Esophagus squamous epithelium (tissue), 5 donors: ENCODE results near the gene ING5. TPM values are rescaled to one million over a fixed set of nuclear protein-coding genes. Genes with fewer than 3 reads are reported as not detected.

Source experiments
- DNase-seq: peaks from one replicate; lab custom pipeline; 2025; lab: John Stamatoyannopoulos, UW
- H3K27ac ChIP-seq, 4 donors: fragments of 200-600 bp; sonication (generic); one replicate each; pipeline ENCODE4 v1.5.1; 2016 to 2019; ENCODE audit warnings: mild to moderate bottlenecking in 1 of 4
- H3K27me3 ChIP-seq, 4 donors: fragments of 200-600 bp; sonication (generic); 1 replicate in 3 of 4; 2 replicates in 1 of 4; pipeline versions ENCODE4 v1.5.1 to v1.6.0; 2017 to 2021; ENCODE audit warnings: antibody characterized with exemption in 1 of 4
- H3K36me3 ChIP-seq, 3 donors: fragments of 200-600 bp; sonication (generic); one replicate each; pipeline ENCODE4 v1.5.1; 2016 to 2019
- H3K4me1 ChIP-seq, 3 donors: fragments of 200-600 bp; sonication (generic); one replicate each; pipeline ENCODE4 v1.5.1; 2017 to 2019
- H3K4me3 ChIP-seq, 4 donors: fragments of 200-600 bp; sonication (generic); 1 replicate in 3 of 4; 2 replicates in 1 of 4; pipeline ENCODE4 v1.5.1; 2016 to 2019; ENCODE audit warnings: mild to moderate bottlenecking in 2 of 4, moderate library complexity in 1 of 4
- H3K9me3 ChIP-seq, 3 donors: fragments of 200-600 bp; sonication (generic); one replicate each; pipeline ENCODE4 v1.5.1; 2016 to 2019
- POLR2A ChIP-seq, 4 donors: fragments of 450-650 bp; IDR thresholded peaks; one replicate each; pipeline ENCODE4 v1.6.1; 2017; ENCODE audit warnings: antibody characterized with exemption in 4 of 4, mild to moderate bottlenecking in 4 of 4, moderate library complexity in 3 of 4
- whole genome bisulfite sequencing, 2 donors: methylation state at CpG; one replicate each; pipeline ENCODE4 v1.1.5; 2018; 5-methylcytosine and 5-hydroxymethylcytosine counted together
- intact Hi-C: fragments of 100-400 bp; cut with DNase I; formaldehyde crosslinking; loops from one replicate; pipeline ENCODE4 v1.15.0; 2022
- total RNA-seq, 4 donors: library from RNA; depleted of rRNA; stranded (reverse); fragments of >200 nt; gene quantifications; one replicate each; pipeline ENCODE4 v1.1.0, GENCODE V29; 2016
- TF ChIP-seq, protein P1 (sequence below), 6 experiments: fragments of 450-650 bp in 4 of 6; fragments of 200-600 bp in 2 of 6; sonication (generic) in 2 of 6; IDR thresholded peaks; one replicate each; pipeline ENCODE4 v1.5.1; 2016 to 2019; ENCODE audit warnings: antibody characterized with exemption in 6 of 6, mild to moderate bottlenecking in 4 of 6, moderate library complexity in 4 of 6
- donor health status: DM: yes; HTN: yes; CAD: no.

Gene ING5
- total RNA-seq, 4 donors from 2014 or later, result 10.4 to 39.3 (median 18.8) TPM

DNA sequence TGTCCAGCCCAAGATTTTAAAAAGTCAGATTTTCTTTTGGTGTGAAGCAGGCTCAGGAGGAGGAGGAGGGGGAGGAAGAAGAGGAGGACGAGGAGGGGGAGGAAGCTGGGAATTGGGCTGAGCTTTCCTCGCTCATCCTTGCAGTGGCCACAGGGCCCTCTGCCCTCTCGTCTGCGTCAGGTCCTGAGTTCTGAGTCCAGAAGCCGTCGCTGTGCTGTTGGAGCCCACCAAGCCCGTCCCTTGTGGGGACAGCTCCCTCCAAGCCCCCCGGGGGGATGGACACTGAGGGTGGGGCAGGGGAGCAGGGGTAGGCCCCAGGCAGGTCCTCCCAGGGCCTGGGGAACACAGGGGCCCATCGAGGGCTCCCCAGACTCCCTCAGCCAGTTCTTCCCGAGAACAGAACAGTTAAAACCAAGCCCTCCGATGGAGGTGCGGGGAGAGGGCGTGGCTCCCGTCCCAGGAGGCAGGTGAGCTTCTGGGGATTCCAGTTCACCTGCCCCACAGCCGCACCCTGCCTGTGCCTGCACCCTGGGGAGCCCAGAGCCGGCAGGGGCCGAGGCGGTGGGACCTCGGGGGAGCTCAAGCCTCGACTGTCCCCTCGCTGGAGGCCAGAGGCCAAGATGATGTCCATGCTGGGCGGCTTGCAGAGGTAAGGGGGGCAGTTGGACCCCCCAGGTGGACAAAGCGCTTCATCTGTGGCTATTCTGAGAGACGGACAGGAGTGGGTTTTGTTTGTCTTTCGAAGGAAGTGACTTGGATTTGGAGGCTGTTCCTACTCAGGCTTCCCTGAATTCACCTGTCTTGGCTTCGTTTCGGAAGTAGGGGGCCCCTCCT lies 74.7 kb downstream of the ING5 start, which contains the start of gene GAL3ST2:
Gene GAL3ST2 (plus strand): TSS at position 487 of the 834 bp plus-strand sequence. CDS start 134 bp downstream, at position 621.
- Histone ChIP-seq H3K36me3 (no peaks in the 10 kb centered on the region), H3K27ac (no peak within 1 kb of the TSS), H3K9me3 (no peaks in the 10 kb centered on the region), H3K4me1 (peaks cover 23 to 59% (median 30%) of the 10 kb centered on the region in 3 donors), H3K4me3 (no peak within 1 kb of the TSS), H3K27me3 (peaks cover 0 to 54% (median 0%) of the 10 kb centered on the region in 4 donors)
- intact Hi-C loops, result no loop called here
- no peak for TF ChIP-seq POLR2A (IDR thresholded peaks at IDR 0.05)
- TF ChIP-seq, protein P1, sequence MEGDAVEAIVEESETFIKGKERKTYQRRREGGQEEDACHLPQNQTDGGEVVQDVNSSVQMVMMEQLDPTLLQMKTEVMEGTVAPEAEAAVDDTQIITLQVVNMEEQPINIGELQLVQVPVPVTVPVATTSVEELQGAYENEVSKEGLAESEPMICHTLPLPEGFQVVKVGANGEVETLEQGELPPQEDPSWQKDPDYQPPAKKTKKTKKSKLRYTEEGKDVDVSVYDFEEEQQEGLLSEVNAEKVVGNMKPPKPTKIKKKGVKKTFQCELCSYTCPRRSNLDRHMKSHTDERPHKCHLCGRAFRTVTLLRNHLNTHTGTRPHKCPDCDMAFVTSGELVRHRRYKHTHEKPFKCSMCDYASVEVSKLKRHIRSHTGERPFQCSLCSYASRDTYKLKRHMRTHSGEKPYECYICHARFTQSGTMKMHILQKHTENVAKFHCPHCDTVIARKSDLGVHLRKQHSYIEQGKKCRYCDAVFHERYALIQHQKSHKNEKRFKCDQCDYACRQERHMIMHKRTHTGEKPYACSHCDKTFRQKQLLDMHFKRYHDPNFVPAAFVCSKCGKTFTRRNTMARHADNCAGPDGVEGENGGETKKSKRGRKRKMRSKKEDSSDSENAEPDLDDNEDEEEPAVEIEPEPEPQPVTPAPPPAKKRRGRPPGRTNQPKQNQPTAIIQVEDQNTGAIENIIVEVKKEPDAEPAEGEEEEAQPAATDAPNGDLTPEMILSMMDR (IDR thresholded peaks at IDR 0.05), result no peak
- DNase-seq, result no peak
- WGBS, 2 donors, result 51 to 75% methylated on average over 5 to 8 of the region's 27 CpGs

DNA sequence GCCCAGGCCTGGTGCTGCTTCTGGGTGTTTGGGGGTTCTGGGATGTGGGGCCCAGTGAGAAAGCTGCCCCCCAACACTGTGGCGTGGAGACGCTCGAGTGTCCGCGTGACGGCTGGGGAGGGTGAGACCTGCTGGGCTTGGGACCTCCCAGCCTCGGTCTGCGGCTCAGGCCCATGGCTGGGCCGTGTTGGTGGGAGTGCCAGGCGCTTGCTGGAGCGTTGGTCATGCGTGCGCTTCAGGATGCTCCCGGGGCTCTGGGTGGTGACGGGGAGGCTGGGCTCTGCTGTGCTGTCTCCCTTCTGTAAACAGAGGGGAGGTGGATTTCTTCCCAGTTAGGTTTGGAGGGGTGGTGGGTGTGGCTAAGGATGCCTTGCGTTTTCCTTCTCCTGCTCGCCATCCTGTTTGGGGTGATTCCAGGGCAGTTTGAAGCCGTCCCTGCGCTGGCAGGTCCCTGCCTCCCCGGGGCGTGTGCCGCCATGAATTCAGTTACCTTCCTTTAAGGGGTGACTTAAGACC lies 75.4 kb downstream of the ING5 start:
- no peak for DNase-seq
- intact Hi-C loops, result no loop called here
- no peak for TF ChIP-seq POLR2A (IDR thresholded peaks at IDR 0.05)
- TF ChIP-seq, protein P1 (IDR thresholded peaks at IDR 0.05), result no peak
- Histone ChIP-seq H3K27ac (no peak overlapping the region), H3K4me3 (no peak overlapping the region), H3K9me3 (no peaks in the 10 kb centered on the region), H3K4me1 (peaks cover 23 to 53% (median 30%) of the 10 kb centered on the region in 3 donors), H3K27me3 (peaks cover 0 to 48% (median 0%) of the 10 kb centered on the region in 4 donors), H3K36me3 (no peaks in the 10 kb centered on the region)
- WGBS, 2 donors, result 50 to 100% methylated on average over 1 to 2 of the region's 22 CpGs

DNA sequence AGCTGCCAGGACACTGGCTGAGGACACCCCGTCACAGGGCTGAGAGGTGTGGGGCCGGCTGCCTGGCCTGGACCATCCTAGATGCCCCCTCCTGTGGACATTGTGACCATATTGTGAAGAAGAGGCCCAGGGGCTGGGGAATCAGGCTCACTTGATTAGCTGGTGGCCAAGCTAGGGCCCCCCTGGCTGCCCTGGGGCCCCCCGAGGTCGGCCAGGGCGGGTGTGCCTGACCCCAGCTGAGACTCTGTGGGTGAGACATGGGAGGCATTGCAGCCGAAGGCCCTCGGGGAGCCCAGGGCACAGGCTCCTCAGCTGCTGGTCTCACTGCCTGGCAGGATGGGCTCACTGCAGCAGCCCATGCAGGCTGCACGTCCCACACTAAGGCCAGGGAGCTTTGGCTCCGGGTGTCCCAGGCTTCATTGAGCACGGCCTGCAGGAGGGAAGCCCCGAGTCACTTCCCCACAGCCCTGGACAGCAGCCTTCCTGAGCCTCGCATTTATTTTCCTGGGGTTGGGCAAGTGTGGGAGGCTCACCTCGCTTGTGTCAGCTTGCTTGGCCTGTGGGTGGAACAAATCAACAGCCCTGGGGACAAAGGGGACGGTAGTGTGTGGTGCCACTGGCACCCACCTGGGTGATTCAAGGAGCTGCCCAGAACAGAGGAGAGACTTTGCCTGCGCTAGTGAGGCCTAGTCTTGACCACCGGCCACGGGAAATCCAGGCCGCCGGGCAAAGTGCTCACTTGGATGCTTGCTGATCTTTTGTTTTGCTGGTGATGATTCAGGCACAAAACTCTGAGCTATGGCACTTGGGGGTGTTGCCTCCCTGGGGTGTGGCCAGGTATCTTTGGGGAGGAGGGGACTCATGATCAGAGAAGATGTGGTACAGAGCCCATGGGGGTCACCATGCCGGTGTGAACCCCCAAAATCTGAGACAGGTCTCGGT lies 76.1 kb downstream of the ING5 start:
- no peak for TF ChIP-seq POLR2A (IDR thresholded peaks at IDR 0.05)
- TF ChIP-seq, protein P1 (IDR thresholded peaks at IDR 0.05), result no peak
- Histone ChIP-seq H3K36me3 (no peaks in the 10 kb centered on the region), H3K27ac (no peak overlapping the region), H3K4me1 (peaks cover 23 to 46% (median 30%) of the 10 kb centered on the region in 3 donors), H3K4me3 (no peak overlapping the region), H3K27me3 (peaks cover 0 to 44% (median 0%) of the 10 kb centered on the region in 4 donors), H3K9me3 (no peaks in the 10 kb centered on the region)
- intact Hi-C loops, result no loop called here
- DNase-seq, result no peak
- 57 to 76% methylated on average over 3 to 10 of the region's 21 CpGs for WGBS, 2 donors

Other genes with a start within 250 kb of the ING5 start
- gene STK25, start 193.5 kb upstream of the ING5 start, total RNA-seq, result 100 to 1,000 TPM; 137 to 156 (median 140) TPM
- 10 to 100 TPM; 35.5 to 57.1 (median 51.2) TPM for gene BOK, start 143.3 kb upstream of the ING5 start, total RNA-seq
- 10 to 100 TPM; 40.7 to 53.2 (median 46.4) TPM for gene THAP4, start 64.9 kb upstream of the ING5 start, total RNA-seq
- gene ATG4B, start 64.3 kb upstream of the ING5 start, total RNA-seq, result 10 to 100 TPM; 33.0 to 60.9 (median 45.6) TPM
- 10 to 100 TPM; 14.6 to 40.3 (median 21.9) TPM for gene DTYMK, start 15.2 kb upstream of the ING5 start, total RNA-seq
- 10 to 100 TPM; 16.9 to 33.4 (median 23.6) TPM for gene D2HGDH, start 32.6 kb downstream of the ING5 start, total RNA-seq
- gene GAL3ST2, start 74.8 kb downstream of the ING5 start, total RNA-seq, result under 1 TPM in 1 of 4 donors, not detected in 3; 0.38 TPM
- not detected for gene NEU4, start 107.2 kb downstream of the ING5 start, total RNA-seq
- 1 to 10 TPM; 1.2 to 2.5 (median 1.5) TPM for gene PDCD1, start 156.9 kb downstream of the ING5 start, total RNA-seq
- under 1 TPM in 2 of 4 donors, not detected in 2; 0.12 to 0.19 TPM for gene RTP5, start 167.7 kb downstream of the ING5 start, total RNA-seq